ENCODE data around the gene CYP4X1.

- TF ChIP-seq POLR2A (IDR thresholded peaks at IDR 0.05; ENCODE audit: low read depth) (no peak), CTCF (IDR thresholded peaks at IDR 0.05) (peak in 1 of 3 experiments; percentile 14), POLR2AphosphoS5 (IDR thresholded peaks at IDR 0.05) (no peak)
Measured at GRCh38 chr1:47002211-47002610, 21.3 kb upstream of the CYP4X1 start.

Data from esophagus muscularis mucosa (tissue), 3 donors.